ENCODE results near the gene BLOC1S6.

Gene BLOC1S6

DNA sequence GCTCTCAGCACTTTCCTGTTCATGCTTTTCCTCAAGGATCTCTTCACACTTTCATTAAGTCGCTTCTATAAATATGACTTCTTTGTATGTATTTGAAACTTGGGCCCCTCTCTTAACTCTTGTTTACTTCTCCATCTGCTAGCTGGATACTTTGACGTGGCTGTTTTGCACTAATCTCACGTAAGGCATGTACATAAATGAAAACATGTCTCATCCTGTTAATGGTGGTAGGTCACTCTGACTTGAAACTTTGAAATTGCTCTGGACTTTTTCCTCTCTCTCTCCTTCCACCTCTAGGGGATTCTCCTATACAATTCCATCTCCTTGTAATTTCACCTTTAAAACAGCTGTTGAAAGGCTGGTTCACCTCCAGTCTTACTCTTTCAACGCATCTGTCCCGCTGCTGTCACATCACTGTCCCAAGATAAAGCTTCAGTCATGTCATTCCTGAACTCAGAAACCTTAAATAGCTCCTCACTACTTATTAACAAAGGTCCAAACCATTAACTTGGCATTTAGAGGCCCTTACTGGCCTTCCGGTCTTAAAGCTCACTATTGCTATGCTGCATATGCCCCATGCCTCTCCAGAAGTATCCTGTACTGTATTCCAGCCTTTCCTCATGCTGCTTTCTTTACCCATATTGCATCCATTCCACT, 1.2 kb downstream of the BLOC1S6 start:
- no peak for DNase-seq

DNA sequence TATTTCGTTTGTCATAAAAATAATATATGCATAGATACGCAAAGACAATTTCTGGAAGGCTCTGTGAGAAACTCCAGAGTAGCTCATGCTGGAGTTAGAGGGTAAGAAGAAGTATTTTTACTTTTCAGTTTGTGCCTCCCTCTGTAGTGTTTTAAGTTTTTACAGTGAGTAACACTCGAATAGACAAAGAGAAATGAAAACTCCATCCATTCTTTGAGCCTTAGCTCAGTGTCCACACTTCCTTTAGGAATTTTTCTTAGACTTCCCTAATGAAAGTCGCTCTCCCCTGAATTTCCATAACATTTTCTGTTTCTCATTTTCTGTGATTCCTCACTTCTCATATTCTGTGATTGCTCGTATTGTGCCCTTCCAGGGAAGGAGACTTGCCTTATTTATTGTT, 2.1 kb downstream of the BLOC1S6 start:
- no peak for DNase-seq

GRCh38 chr15:45594319-45594718, 7.1 kb downstream of the BLOC1S6 start:
- no peak for DNase-seq

GRCh38 chr15:45594835-45595530, 7.8 kb downstream of the BLOC1S6 start:
- DNase-seq: no peak

- no peak for DNase-seq
Measured at GRCh38 chr15:45603881-45604280, 16.7 kb downstream of the BLOC1S6 start.

DNA sequence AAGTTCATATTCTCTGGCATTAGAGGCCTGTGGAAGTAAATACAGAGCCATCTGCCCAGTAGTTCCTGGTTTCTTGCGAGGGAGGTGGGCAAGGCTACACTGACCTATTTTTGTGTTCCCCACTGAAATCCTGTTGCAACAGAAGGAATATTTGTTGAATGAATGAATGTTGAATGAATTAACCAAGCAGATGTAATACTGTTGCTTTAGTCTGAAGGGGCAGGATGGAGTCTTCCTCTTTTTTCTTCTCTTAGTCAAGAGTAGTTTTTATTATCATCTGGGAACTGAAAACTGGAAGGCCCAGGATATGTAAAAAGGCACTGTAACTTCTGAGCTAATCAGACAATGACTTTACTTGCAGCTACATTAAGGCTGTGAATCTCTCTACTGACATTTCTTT, 17.1 kb downstream of the BLOC1S6 start:
- no peak for DNase-seq

DNA sequence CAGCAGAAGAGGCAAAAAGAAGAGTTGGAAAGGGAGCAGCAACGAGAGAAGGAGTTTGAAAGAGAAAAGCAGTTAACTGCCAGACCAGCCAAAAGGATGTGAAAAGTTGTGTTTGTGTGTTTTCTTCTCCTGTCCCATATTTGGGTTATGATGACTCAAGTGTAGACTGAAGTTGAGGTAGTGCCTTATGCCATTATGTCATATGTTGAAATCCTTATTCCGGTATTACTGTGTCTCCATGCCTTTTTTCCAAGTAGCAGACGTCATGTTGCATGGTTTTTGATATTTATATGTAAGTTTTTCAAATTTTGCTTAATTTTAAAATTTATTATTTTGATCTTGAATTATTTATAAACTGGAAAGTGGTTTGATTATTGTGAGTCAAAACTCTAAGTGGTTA, 19.2 kb downstream of the BLOC1S6 start:
- no peak for DNase-seq

DNA sequence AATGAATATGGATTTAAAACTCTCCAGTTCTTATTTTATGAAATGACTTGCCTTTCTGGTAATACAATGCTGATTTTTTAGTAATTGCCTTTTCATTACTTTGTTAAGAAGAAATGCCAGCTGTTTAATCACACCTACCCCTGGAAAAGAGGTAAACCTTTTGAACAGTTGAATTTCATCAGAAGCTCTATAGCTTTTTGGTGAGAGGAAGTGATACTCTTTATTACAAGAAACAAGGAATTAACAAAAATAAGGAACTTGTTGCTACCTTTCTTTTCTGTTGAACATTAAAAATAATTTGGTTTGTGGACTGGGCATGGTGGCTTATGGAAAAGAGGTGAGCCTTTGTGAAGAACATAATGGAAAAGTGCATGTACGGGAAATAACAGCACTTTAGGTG, 19.7 kb downstream of the BLOC1S6 start:
- DNase-seq: no peak

DNA sequence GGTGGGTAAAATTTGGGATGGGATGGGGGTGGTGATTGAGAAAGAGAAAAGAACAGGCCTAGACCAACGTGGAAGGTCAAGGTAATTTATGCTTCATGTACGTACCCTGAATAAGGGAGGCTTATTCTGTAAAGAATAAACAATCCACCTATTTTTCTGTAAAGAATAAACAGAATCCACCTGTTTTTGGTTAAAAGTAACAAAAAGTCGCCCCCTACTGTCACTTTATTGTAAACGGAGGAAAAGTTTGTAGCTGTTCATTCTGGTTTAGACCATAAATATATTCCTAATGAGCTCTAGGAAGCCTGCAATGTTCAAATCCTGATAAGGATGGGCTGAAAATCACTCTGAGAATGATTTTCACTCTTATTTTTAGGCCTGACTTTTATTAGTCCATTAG, 24.1 kb downstream of the BLOC1S6 start:
- peak; percentile 1 for DNase-seq

- no peak for DNase-seq
Measured at GRCh38 chr15:45612790-45613415, 25.7 kb downstream of the BLOC1S6 start.

DNA sequence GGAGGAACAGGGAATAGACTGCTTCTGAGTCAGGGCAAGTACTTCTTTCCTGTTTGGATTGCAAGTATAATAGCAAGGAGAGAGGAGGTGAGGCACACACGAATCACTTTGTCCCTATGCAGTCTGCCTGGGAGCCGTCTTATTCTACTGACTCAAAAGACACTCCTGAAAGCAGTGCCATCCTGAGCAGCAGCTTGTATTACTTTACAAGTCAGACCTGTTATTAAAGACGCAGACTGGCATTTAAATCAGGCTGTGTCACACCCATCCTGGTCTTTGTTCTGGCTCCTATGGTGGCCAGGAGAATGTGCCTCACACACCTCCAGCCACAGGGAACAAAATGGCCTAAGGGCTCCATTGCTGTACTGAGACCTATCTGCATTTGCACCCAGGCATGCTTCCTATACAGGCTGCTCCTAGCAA, 29.7 kb downstream of the BLOC1S6 start:
- DNase-seq: peak; percentile 23

DNA sequence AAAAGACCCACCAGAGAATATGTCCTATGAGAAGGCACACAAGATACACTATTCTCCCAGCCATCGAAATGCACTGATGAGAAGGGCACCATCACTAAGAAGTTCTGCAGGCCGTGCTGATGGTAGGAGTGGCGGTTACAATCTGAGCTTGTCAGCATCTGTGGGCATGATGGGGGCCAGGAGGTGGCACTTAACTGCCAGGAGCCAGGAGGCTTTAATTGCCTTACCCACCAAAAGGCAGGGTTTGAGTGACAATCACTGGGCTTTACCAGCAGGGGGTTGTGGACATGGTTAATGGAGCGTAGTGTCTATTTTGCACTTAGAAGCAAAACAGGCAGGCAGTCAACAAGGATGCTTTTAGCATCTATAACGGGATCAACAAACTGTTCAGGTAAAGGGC, 31.6 kb downstream of the BLOC1S6 start:
- peak; percentile 66 for DNase-seq

GRCh38 chr15:45628136-45628535, 41.0 kb downstream of the BLOC1S6 start:
- no peak for DNase-seq

DNA sequence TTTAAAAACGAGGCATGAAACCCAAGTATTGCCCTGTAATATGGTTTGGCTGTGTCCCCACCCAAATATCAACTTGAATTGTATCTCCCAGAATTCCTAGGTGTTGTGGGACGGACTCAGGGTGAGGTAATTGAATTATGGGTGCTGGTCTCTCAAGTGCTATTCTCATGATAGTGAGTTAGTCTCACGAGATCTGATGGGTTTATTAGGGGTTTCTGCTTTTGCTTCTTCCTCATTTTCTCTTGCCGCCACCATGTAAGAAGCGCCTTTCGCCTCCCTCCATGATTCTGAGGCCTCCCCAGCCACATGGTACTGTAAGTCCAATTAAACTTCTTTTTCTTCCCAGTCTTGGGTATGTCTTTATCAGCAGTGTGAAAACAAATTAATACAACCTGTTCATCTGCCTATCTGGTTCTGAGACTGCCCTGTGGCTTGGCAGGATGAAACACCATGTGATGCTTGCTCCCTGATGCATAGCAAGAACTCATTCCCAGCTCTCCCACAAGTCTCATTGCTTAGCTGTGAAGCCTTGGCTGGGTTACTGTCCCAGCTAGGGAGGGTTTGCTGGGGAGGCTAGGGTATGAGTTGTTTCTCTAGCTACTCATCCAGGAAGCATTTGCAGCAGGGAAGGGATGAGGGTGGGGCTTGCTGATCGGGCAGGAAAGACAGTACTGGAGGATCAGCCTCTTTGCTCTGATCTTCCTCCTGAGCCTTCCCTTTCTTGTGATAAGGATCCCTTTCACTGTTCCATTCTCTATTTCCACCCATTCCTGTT, 43.9 kb downstream of the BLOC1S6 start:
- no peak for DNase-seq

GRCh38 chr15:45631776-45632175, 44.6 kb downstream of the BLOC1S6 start:
- no peak for DNase-seq

DNA sequence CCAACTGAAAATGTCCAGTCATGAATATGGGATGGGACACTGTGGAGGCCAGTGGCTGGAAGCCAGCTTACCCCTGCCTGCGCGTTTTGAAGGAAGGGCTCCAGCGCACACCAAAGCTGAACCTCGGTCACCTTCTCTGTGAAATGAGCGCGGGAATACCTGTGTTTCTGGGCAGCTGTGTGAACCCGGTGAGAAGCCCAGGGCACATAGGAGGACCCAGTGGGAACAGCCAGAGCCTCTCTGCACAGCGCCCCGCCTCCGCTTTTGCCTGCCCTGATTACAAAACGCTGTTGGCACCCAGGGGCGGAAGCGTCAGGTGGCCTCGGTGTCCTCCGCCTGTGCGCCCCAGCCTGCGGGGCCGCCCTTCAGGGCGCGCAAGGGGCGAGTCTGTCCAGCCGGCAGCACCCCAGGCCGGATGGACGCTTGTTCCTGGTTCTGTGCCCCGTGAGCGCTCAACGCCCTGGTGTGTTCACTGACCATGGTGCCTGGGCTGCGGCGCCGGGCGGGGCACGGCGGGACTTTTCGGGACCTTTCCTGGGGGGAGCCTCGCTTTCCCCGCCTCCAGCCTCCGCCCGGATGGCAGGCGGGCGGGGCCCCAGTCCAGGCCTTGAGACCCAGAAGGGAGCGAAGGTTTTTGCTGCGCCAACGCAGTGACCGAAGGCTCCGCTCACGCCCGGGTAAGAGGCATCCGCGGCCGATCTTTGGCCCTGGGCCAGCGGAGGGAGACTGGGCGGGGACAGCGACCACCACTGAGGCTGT, 47.4 kb downstream of the BLOC1S6 start, which contains the start of gene SQOR:
Gene SQOR, plus strand, starts transcription at position 598 of the 759 bp plus-strand sequence. CDS start 23,895 bp downstream, outside the sequence.
- peak; percentile 83 for DNase-seq

GRCh38 chr15:45635191-45635638, 48.0 kb downstream of the BLOC1S6 start:
- DNase-seq: peak; percentile 47

GRCh38 chr15:45635763-45636292, 48.6 kb downstream of the BLOC1S6 start:
- no peak for DNase-seq

GRCh38 chr15:45637141-45637540, 50.0 kb downstream of the BLOC1S6 start:
- DNase-seq: no peak

GRCh38 chr15:45637552-45638033, 50.4 kb downstream of the BLOC1S6 start:
- no peak for DNase-seq

- no peak for DNase-seq
Measured at GRCh38 chr15:45640616-45641015, 53.4 kb downstream of the BLOC1S6 start.

- DNase-seq: no peak
Measured at GRCh38 chr15:45641374-45641781, 54.2 kb downstream of the BLOC1S6 start.

All from NCI-H146 (cell line).